ENCODE data around the gene ZNF700. TPM values are rescaled to one million over a fixed set of nuclear protein-coding genes. Genes with fewer than 3 reads are reported as not detected.

ZNF700 gene
- total RNA-seq, 2 donors from 2014 or later = 12.0 to 12.2 TPM

GRCh38 chr19:11963566-11964355 lies 38.9 kb downstream of the ZNF700 start:
- Mint-ChIP-seq H3K4me1 (peaks cover 21% of the 10 kb centered on the region), H3K36me3 (ENCODE audit: low read depth) (no peaks in the 10 kb centered on the region), H3K4me3 (peak overlapping the region; percentile 80), H3K27ac (peak overlapping the region; percentile 69), H3K9me3 (no peaks in the 10 kb centered on the region), H3K27me3 (no peaks in the 10 kb centered on the region)
- peak; percentile 50 for ATAC-seq (replicated peaks)

- ATAC-seq (replicated peaks) = peak; percentile 36
- Mint-ChIP-seq H3K4me1 (peaks cover 21% of the 10 kb centered on the region), H3K9me3 (no peaks in the 10 kb centered on the region), H3K4me3 (peak overlapping the region; percentile 80), H3K27ac (peak overlapping the region; percentile 69), H3K27me3 (no peaks in the 10 kb centered on the region), H3K36me3 (ENCODE audit: low read depth) (no peaks in the 10 kb centered on the region)
These were observed 39.6 kb downstream of the ZNF700 start for GRCh38 chr19:11964496-11964857.

GRCh38 chr19:11964858-11965645 lies 40.1 kb downstream of the ZNF700 start, which contains the start of gene ZNF763:
Gene ZNF763, plus strand, starts transcription at chr19:11965040. Its CDS starts 169 bp downstream, at chr19:11965209.
- ATAC-seq (replicated peaks) = peak; percentile 98
- Mint-ChIP-seq H3K27ac (peak within 1 kb of the TSS; percentile 69), H3K4me1 (peaks cover 21% of the 10 kb centered on the region), H3K27me3 (no peaks in the 10 kb centered on the region), H3K4me3 (peak within 1 kb of the TSS; percentile 80), H3K9me3 (no peaks in the 10 kb centered on the region), H3K36me3 (ENCODE audit: low read depth) (no peaks in the 10 kb centered on the region)

- Mint-ChIP-seq H3K4me1 (peaks cover 4% of the 10 kb centered on the region), H3K4me3 (no peak overlapping the region), H3K36me3 (ENCODE audit: low read depth) (no peaks in the 10 kb centered on the region), H3K9me3 (no peaks in the 10 kb centered on the region), H3K27me3 (no peaks in the 10 kb centered on the region), H3K27ac (no peak overlapping the region)
- ATAC-seq (replicated peaks) = no peak
These were observed 45.3 kb downstream of the ZNF700 start for GRCh38 chr19:11970174-11970573.

- no peaks in the 10 kb centered on the region for H3K27me3 Mint-ChIP-seq
- no peaks in the 10 kb centered on the region for H3K36me3 Mint-ChIP-seq (ENCODE audit: low read depth)
- no peak for ATAC-seq (replicated peaks)
These were observed 46.1 kb downstream of the ZNF700 start for GRCh38 chr19:11971041-11971440.

GRCh38 chr19:11973019-11973810 lies 48.3 kb downstream of the ZNF700 start:
- Mint-ChIP-seq H3K27me3 (no peaks in the 10 kb centered on the region), H3K9me3 (peaks cover 3% of the 10 kb centered on the region), H3K4me3 (no peak overlapping the region), H3K4me1 (no peaks in the 10 kb centered on the region), H3K36me3 (ENCODE audit: low read depth) (peaks cover 14% of the 10 kb centered on the region), H3K27ac (no peak overlapping the region)
- ATAC-seq (replicated peaks) = no peak

More at GRCh38 chr19:11971041-11971440, 46.1 kb downstream of the ZNF700 start:
- Mint-ChIP-seq H3K4me3 (no peak overlapping the region), H3K27ac (no peak overlapping the region), H3K4me1 (no peaks in the 10 kb centered on the region), H3K9me3 (no peaks in the 10 kb centered on the region)

GRCh38 chr19:11978492-11979100 lies 53.7 kb downstream of the ZNF700 start:
- Mint-ChIP-seq H3K9me3 (peaks cover 25% of the 10 kb centered on the region), H3K27me3 (no peaks in the 10 kb centered on the region), H3K27ac (no peak overlapping the region), H3K4me3 (no peak overlapping the region), H3K4me1 (no peaks in the 10 kb centered on the region), H3K36me3 (ENCODE audit: low read depth) (peaks cover 27% of the 10 kb centered on the region)
- no peak for ATAC-seq (replicated peaks)

- H3K4me3 Mint-ChIP-seq = no peak overlapping the region
- no peaks in the 10 kb centered on the region for H3K4me1 Mint-ChIP-seq
- no peak for ATAC-seq (replicated peaks)
- H3K9me3 Mint-ChIP-seq = peaks cover 25% of the 10 kb centered on the region
- H3K27ac Mint-ChIP-seq = no peak overlapping the region
- peaks cover 27% of the 10 kb centered on the region for H3K36me3 Mint-ChIP-seq (ENCODE audit: low read depth)
- H3K27me3 Mint-ChIP-seq = no peaks in the 10 kb centered on the region
These were observed 54.6 kb downstream of the ZNF700 start for GRCh38 chr19:11979527-11979926.

- Mint-ChIP-seq H3K27ac (no peak overlapping the region), H3K27me3 (no peaks in the 10 kb centered on the region), H3K9me3 (peaks cover 25% of the 10 kb centered on the region), H3K4me3 (no peak overlapping the region), H3K4me1 (no peaks in the 10 kb centered on the region), H3K36me3 (ENCODE audit: low read depth) (peaks cover 20% of the 10 kb centered on the region)
- no peak for ATAC-seq (replicated peaks)
These were observed 57.6 kb downstream of the ZNF700 start for GRCh38 chr19:11982526-11982925.

- ATAC-seq (replicated peaks) = no peak
- no peak overlapping the region for H3K4me3 Mint-ChIP-seq
- no peak overlapping the region for H3K27ac Mint-ChIP-seq
- H3K9me3 Mint-ChIP-seq = peaks cover 5% of the 10 kb centered on the region
- no peaks in the 10 kb centered on the region for H3K27me3 Mint-ChIP-seq
- no peaks in the 10 kb centered on the region for H3K4me1 Mint-ChIP-seq
- no peaks in the 10 kb centered on the region for H3K36me3 Mint-ChIP-seq (ENCODE audit: low read depth)
These were observed 60.1 kb downstream of the ZNF700 start for GRCh38 chr19:11984986-11985385.

GRCh38 chr19:11986754-11987153 lies 61.8 kb downstream of the ZNF700 start:
- Mint-ChIP-seq H3K9me3 (no peaks in the 10 kb centered on the region), H3K4me1 (peaks cover 5% of the 10 kb centered on the region), H3K27ac (no peak overlapping the region), H3K4me3 (peak overlapping the region; percentile 80), H3K27me3 (no peaks in the 10 kb centered on the region), H3K36me3 (ENCODE audit: low read depth) (peaks cover 7% of the 10 kb centered on the region)
- ATAC-seq (replicated peaks) = no peak

- H3K9me3 Mint-ChIP-seq = no peaks in the 10 kb centered on the region
- no peaks in the 10 kb centered on the region for H3K27me3 Mint-ChIP-seq
- peak overlapping the region; percentile 80 for H3K4me3 Mint-ChIP-seq
- peak; percentile 99 for ATAC-seq (replicated peaks)
- H3K4me1 Mint-ChIP-seq = peaks cover 5% of the 10 kb centered on the region
- H3K36me3 Mint-ChIP-seq (ENCODE audit: low read depth) = peaks cover 7% of the 10 kb centered on the region
- peak overlapping the region; percentile 55 for H3K27ac Mint-ChIP-seq
These were observed 62.7 kb downstream of the ZNF700 start for GRCh38 chr19:11987405-11988281.

- Mint-ChIP-seq H3K27ac (peak overlapping the region; percentile 55), H3K27me3 (no peaks in the 10 kb centered on the region), H3K36me3 (ENCODE audit: low read depth) (peaks cover 7% of the 10 kb centered on the region)
These were observed 64.2 kb downstream of the ZNF700 start for GRCh38 chr19:11989112-11989456.

More at GRCh38 chr19:11989112-11989456, 64.2 kb downstream of the ZNF700 start:
- Mint-ChIP-seq H3K9me3 (no peaks in the 10 kb centered on the region), H3K4me3 (peak overlapping the region; percentile 80), H3K4me1 (peaks cover 5% of the 10 kb centered on the region)
- no peak for ATAC-seq (replicated peaks)

All from activated T-helper 17 cell treated with anti-CD3 and anti-CD28 coated beads, Interleukin-2, amount 50 U/mL, for 72 hours (primary cell).